HG02981 (cell line): Measurements from ENCODE around the gene MTARC2.
"Not testable (repeated sequence)": the region's sequence is repeated elsewhere in the genome, so short reads cannot be mapped to it uniquely, and the experiment has no call there.

Experiments used
- ATAC-seq: cut with Tn5 transposase; IDR thresholded peaks from one replicate; pipeline ENCODE4 v1.9.1; 2021; ENCODE audit warnings: mild to moderate bottlenecking, moderate library complexity; ENCODE audit not compliant: unreplicated experiment

MTARC2 gene

GRCh38 chr1:220748089-220748934, at the start of gene MTARC2:
MTARC2 (plus strand) TSS chr1:220748322; CDS start chr1:220748532, 210 bp downstream.
- ATAC-seq = peak; percentile 80

DNA sequence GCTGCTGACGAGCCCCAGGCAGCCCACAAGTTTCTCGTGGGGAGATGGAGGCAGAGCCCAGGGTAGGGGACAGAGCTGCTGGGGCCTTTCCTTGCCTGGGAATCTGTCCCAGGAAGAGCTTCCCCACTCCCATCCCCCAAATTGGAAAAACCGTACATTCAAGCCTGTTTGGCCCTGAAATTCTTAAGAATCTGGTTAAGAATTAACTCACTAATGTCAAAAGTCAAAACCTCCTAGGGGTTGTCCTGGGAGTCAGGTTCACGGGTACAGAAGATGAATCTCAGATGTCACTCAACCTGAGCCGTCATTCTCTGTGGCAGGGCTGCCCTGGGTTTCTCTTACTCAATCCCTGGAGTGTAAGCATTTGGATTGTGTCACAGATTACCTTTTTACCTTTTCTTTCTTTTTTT, 49.5 kb upstream of the MTARC2 start:
- no peak for ATAC-seq

GRCh38 chr1:220699044-220699443, 49.1 kb upstream of the MTARC2 start:
- no peak for ATAC-seq

- ATAC-seq = no peak
Measured at GRCh38 chr1:220700556-220701179, 47.5 kb upstream of the MTARC2 start.

GRCh38 chr1:220701974-220702373, 46.1 kb upstream of the MTARC2 start:
- ATAC-seq = no peak

- no peak for ATAC-seq
Measured at GRCh38 chr1:220702733-220703270, 45.3 kb upstream of the MTARC2 start.

DNA sequence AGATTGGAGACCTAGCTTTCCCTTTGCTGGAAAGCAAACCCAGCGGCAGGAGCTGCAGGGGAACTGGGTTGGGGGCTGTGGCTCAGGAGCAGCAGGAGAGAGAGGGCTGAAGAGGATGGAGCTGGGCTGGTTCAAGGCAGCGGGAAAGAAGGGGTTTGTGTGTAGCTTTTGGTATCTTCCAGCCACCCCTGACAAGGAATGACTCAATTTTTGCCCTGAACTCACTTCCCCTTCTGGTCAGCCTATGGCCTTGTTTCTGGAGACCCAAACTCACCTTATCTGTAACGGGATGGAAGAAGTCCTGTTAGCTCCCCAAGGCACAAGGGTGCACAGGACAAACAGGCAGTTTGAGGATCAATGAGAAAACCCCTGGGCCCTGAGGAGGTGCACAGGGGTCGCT, 44.8 kb upstream of the MTARC2 start:
- no peak for ATAC-seq

DNA sequence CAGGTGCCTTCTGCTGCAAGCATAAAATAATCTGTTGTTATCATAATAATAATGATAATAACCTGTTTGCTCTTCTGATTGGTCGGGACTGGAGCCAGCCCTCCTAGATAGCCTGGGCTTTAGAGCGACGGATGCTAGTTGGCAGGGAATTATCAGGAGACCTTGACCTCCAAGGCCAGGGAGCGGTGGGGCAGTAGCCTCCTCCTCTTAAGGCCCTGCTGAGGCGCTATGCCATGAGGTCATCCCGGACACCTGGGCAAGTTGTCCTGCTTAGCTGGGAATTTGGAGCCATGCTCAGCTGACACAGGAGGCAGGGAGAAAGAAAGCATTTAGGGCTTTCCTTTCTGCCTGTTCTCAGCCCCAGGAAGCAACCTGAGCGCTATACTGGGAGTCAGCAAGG, 42.3 kb upstream of the MTARC2 start:
- ATAC-seq = no peak

DNA sequence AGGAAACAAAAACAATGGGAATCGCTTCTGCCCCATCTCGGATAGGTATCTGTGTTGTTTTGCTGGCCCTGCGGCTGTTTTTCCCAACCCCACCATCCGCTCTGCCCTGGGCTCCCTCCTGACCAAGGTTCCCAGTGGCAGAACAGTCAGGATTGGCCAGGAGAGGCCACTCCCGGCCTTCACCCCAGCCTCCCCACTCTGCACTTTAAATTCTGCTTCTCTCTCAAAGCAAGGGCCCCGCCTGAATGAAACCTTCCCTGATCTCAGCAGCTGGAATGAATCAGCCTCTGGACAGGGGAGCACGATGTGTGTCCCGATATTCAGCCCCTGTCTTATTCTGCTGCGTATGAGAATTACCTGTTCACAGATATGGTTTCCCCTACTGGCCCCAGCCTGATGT, 41.6 kb upstream of the MTARC2 start:
- no peak for ATAC-seq

GRCh38 chr1:220707160-220707559, 41.0 kb upstream of the MTARC2 start:
- ATAC-seq = no peak

- ATAC-seq = no peak
Measured at GRCh38 chr1:220708244-220708643, 39.9 kb upstream of the MTARC2 start.

DNA sequence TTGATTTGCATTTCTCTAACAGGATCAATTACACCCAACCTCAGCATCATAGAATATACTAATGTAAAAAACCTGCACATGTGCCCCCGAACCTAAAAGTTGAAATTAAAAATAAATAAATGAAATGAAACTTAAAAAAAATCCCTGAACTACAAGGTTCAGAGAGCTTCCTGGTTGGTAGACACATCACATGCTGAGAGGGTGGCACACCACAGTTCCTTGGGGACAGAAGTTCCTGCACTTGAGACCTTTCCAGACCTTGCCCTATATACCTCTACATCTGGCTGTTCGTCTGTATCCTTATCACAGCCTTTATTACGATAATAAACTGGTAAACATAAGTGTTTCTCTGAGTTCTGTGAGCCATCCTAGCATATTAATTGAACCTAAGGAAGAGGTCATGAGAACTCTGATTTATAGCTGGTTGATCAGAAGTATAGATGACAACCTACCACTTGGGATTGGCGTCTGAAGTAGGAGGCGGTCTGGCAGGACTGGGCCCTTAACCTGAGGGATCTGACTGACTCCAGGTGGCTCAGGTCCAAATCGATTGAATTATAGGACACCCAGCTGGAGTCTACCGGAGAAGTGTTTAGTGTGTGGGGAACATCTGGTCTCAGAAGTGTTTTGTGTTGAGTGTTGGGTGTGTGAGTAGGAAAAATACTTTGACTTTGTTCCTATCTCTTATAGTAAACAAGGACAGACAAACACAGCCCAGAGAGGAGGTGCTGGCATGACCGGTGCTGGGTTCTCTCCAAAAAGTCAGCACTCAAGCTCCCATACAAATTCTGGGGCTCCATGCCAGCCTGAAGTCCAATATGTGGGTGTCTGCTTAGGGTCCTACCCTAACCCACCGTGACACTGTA, 39.0 kb upstream of the MTARC2 start:
- no peak for ATAC-seq

GRCh38 chr1:220710333-220710732, 37.8 kb upstream of the MTARC2 start:
- no peak for ATAC-seq

DNA sequence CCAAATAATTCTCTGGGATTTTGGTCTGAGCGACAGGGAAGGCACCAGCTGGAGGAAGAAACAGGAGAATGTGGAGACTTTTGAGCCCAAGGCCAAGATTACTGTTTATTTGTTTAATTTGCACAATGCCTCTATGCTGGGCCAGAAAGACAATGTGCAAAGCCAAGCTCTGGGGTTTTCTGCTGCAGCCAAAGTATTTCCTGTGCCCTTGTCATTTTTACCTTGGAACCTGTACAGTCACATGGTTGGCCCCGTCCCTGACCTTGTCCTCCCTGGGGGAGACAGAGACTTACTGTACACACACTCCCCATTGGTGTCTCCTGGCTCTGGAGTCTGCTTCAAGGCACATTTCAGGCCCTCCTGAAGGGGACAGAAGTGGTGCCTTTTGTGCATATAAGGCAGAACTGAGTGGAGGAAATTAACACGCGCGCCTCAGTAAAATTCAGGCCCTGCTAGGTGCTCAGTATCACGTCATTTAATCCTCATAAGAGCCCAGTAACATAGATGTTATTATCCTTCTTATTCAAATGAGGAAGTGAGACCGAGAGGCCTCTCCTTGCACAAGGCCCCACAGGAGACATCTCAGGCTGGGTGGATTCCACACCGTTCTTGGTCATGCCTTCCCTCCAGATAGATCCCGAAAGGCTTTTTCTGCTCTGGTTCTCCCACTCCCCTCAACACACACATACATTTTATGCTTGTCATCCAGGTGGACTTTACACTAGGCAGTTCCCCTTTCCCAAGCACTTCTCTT, 36.9 kb upstream of the MTARC2 start:
- ATAC-seq = peak; percentile 75

DNA sequence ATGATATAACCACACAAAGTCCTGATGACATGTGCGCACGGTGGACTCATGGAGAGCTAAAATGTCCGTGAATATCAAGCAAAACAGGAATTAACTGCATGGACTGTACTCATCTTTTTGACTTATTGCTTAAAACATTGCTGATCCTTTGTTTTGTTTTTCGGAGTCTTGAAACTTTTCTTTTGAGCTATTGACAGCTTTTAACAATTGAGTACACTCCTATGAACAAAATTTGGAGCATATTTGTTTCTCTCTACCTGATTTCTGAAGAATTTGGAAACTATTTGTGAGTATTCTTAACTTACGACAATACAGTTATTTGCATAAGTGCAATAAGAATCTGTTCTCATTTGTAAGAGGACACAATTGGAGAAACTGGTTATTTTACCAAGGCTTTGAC, 32.1 kb upstream of the MTARC2 start:
- not testable (repeated sequence) for ATAC-seq

- no peak for ATAC-seq
Measured at GRCh38 chr1:220717800-220718640, 30.1 kb upstream of the MTARC2 start.

DNA sequence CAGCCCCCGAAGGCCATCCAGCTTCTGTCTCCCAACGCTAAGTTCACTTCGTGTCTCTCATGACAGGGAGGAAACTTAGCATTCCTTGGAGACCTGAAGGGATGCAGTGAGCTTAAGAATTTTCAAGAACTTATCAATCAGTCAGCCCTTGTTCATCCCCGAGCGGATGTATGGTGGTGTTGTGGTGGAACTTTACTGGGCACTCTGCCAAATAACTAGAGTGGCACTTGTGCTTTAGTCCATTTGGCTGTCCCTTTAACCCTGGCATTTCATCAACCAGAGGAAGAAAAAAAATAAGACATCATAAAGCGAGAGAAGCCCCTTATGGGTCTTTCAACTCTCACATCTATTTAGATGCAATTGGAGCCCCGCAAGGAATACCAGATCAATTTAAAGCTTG, 26.9 kb upstream of the MTARC2 start:
- not testable (repeated sequence) for ATAC-seq

DNA sequence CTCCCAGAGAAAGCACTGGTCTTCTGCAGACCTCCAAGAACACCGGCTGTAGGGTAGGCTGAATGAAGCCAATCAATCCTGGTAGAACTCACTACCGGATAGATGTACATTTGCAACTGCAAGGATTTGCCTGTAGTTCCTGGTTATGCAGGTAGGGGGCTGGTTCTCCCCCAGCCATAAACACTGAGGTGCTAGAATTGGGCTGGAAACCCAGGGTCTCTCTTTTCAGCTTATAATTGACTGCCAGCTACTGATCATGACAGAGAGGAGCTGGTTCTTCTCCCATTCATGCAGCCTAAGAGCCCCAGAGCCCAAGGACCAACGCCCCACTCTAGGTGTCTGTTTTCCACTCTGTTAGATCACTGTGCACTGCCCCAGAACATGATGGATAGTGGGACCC, 21.5 kb upstream of the MTARC2 start:
- ATAC-seq = peak; percentile 68

DNA sequence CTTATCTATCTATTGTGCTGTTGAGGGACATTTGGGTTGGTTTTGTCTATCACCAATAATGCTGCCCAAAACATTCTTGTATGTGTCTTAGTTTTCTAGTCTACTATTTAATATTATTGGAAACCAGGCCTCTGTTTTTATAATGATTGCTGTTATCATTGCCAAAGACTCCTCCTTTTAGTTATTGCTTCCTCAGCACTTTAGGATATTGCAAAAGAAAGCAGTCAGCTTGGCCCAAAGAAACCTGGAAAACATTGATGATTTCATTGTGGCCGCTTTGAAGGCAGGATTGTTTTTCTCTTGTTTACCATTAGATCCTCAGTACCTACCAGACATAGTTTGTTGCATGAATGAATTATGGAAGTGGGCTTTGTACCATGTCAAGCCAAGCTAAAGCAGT, 20.6 kb upstream of the MTARC2 start:
- ATAC-seq = no peak

GRCh38 chr1:220730486-220730885, 17.6 kb upstream of the MTARC2 start:
- no peak for ATAC-seq
